Activated CD8-positive, alpha-beta memory T cell treated with anti-CD3 and anti-CD28 coated beads, Interleukin-2, amount 50 U/mL, for 48 hours (primary cell): ENCODE results near the gene MYO5B.
"Not testable (repeated sequence)": the region's sequence is repeated elsewhere in the genome, so short reads cannot be mapped to it uniquely, and the experiment has no call there.

Experiments
- DNase-seq: peaks from one replicate; pipeline ENCODE4 v3.0.0-alpha.2; 2020

MYO5B gene

DNA sequence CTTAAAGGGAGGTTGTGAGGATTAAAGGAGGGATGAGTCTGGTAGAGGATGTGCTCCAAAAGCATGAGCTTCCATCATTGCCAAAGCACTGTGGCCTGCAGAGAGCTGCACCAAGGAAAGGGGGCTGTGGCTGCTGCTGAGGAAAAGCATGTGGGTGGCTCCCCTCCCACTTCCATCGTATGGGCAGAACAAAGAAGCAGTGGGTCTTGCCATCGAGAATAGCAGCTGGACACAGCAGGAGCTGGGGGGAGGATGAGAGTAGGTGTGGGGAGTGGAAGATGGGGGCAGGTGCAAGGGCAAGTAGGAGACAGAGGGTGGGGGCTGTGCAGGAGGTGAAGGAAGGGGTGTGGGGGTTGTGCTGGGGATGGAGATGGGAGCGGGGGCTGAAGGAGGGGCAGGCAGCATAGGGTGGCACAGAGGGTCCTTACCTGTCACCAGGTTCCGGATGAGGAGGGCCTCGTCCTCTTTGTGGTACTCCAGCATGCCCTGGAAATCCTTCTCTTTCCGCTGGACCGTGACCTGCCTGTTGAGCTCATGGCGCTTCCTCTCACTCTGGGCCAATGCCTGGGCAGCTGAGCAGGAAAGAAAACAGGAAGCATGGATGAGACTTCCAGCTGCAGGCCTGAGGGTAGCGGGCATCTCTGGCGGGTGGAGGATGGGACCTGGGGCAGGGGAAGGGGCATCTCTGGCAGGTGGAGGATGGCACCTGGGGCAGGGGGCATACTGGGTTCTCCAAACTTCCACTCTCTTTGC, 348.1 kb downstream of the MYO5B start:
- no peak for DNase-seq

DNA sequence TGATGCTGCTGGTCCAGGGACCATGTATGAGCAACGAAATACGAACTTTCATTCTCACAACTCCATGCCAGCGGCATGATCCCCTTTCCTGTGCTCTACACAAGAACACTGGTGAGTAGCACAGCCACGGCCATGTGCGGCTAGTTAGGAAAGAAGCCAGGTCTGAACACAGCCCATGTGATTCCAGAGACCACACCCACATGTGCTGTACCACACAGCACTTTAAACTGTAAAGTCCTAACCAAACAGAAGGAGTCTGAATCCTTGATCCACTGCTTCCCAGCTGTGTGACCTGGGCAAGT, 348.6 kb downstream of the MYO5B start:
- DNase-seq, result no peak

DNA sequence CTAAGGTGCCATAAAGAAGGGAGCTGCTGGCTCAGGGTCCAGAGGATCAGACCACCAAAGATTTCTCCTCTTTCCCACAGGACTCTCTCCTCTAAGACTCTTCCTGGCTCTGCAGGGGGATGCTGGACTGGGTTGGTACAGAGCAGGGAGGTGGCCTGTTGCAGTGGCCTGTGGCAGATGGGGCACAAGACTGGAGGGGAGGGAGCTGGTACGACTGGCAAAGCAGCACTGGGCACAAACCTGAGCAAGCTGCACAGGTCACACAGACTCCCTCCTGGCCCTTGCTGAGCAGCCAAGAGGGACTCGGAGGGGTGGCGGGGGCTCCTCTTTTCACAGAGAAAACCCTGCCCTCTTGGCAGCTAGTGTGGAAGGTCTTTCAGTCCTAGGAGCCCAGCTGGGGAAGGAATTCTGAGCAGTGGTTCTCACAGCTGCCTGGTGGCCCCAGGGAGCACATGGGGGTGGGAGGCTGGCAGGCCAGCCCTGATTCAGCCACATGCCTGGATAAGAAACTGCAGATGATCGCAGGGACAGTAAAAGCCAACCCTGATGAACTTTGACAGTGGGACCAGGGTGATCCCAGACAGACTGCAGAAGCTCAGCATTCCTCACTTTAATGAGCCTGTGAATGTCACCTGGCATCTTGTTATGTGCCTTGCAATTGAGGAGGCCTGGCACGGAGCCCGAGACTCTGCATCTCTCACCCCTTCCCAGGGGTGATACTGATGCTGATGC, 349.2 kb downstream of the MYO5B start:
- DNase-seq, result no peak

DNA sequence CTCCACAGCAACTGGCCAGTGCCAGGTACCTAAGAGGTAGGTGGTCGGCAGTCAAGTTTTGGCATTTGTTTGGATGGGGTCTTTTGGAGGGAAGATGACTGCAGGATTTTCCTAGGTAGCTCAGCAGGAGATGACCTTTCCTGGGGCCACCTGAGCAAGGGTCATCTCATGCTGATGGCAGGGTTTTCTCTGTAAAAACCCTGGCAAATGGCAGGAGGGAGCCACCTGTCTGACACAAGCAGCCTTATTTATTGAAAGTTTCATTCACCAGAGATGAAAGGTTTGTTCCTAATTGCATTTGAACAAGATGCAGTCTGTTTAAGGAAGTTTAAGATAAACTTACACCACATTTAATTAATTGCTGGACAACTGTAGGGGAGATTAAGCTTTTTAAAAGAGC, 350.0 kb downstream of the MYO5B start:
- DNase-seq, result no peak

DNA sequence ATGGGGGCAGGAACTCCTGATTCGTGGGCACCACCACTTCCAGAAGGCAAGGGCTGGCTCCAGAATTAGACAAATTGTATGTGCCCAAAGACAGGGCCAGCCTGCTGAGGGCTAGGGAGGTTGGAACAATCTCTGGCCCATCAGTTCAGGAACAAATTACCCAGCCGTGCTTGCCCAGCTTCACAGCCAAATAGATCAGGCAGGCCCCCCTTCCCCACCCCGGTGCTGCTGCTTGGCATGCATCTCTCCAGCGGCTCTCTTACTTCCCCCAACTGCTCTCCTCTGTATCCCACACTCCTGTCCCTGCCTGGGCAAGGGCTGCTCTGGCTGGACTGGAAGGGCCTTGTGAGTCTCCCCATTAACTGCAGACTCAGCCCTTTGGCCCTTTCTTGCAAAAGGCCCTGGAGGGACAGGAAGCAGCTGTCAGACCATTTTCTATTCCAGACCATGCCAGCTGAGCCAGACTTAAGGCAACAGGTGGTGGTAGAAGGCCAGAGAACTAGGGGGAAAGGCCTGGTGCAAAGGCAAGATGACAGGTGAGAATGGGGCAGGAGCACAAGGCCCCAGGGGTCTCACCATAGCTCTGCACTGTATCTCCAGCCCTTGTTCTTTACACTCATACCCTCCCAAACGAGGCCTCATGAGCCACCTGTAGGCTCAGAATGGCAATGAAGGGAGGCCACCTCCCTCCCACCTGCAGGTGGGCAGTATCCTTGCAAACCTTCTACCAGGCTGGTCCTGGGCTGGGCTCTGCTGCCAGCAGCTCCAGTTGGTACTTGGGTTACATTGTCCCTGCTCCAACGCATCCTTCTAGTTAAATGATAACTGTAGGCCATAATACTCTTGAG, 350.9 kb downstream of the MYO5B start:
- DNase-seq, result no peak

DNA sequence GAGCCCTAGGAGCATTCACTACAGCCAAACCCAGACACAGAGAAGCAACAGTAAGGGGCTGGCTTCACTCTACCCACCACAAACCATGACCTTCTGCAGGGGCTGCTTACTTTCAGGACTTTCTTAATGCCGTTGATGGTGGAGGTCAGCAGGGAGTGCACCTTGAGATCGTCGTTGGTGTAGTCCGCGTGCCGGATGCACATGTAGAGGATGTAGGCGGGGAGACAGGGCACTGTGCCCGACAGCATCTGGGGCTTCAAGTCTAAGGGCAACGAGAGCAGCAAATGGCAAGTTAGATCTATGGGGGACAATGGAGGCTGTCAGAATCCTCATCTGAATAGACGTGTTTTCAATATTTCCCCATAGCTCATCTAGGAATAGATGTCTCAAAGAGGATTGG, 351.8 kb downstream of the MYO5B start:
- no peak for DNase-seq

DNA sequence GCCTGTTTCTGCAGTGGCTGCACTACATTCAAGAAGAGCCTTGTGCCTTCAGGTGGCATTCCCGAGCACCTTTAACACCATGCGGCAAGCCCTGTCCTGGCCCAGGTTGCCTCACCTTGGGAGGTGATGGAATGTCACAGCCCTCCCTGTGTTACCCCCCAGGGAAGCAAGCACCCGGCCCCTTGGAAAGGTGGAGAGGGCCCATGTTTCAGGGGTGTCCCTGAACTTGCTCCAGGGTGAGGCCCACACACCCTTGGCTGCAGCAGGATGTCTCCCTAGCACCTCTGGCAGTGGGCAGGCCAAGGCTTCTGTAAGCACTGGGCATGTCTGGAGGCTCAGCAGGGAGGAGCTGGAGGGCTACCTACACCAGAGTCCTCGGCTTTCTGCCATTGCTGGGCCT, 352.3 kb downstream of the MYO5B start:
- DNase-seq, result no peak

DNA sequence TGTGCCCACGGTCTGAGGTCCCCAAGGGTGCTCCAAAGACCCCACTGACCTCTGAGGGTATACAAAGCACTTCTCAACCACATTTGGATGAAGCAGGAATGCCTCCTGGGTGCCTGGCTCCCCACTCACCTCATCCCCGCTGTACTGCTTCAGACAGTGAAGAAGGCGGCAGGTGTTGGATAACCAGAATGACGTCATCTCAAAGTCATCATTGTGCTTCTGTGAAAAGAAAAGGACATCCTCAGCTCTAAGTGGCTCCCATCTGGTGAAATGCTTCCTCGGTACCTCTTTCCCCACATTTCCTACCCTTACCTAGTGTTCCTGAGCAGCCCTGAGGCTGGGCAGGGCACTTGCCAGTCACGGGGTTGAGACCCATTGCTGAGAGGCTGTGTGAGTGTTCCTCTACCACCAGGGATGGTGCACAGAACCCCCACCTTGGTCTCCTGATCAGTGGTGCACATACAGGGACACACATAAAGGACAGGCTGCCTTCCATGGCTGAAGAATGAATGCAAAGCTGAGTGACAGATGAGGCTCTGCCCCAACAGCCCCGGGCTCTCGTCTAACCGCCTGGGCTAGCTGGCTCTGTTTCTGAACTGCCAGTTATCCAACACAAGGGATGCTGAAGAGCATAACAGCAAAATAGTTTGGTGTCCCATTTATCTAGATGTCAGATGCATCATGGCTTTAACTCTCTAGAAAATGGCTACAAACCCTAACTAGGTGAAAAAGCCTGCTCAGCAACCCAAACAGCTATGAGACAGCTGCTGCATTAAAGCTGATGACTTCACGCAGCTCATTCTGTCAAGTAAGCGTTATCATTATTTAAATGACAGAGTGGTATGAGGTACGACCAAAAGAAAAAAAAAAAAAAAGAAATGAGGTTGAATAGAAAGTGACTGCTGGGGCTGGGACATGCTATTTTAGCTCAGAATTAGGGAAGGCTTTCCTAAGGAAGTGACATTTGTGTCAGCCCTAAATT, 353.4 kb downstream of the MYO5B start:
- DNase-seq, result no peak

DNA sequence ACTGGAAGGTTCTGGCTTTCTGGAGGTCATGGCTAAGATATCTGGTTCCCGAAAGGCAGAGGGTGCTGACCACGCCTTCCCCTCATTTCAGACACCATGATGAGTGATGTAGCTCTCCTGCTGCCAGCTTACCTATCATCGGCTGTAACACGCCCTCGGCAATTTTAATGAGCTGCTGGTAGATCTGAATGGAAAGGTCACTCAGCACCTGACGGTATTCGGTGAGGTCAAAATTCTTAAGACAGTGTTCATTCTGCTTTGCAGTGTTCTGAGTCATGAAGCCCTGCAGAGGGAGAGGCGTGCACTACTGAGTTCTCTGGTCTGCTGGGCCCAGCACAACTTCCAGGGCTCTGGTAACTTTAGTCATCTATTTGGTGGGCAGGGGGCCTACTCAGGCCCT, 355.9 kb downstream of the MYO5B start:
- no peak for DNase-seq

DNA sequence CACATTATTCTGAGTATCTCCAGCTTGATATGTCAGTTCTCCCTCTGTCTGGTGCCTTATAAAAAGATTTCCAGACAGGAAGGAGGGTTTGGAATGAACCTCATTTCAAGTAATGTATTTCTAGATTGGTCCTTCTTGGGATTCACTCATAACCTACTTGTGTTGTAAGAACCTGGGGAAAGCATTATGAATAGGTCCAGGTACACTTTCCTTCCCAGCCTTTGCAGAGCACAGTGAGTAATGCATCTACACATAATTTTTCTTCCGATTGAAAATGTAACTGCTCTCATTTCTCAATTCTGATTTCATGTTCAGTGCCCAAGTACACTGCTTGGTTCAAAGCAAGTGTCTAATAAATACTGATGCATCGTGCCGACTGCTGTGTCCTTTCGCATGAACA, 356.6 kb downstream of the MYO5B start:
- DNase-seq, result no peak

DNA sequence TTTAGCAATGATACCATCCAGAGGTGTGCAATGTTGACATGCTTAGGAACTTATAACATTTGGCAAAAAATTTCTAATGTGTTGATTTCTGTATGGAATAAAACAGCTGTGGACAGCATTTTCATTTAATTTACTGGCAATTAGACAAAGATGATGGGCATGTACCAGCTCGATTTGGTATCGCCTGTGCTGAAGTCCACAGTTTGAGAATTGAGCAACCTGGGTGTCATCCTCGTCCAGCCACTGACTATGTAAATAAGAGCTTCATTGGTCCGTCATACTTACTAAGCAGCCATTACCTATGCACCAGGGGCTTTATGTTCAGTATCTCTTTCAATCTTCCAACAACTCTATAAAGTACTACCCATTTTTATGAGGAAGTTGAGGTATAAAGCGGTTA, 357.1 kb downstream of the MYO5B start:
- no peak for DNase-seq

DNA sequence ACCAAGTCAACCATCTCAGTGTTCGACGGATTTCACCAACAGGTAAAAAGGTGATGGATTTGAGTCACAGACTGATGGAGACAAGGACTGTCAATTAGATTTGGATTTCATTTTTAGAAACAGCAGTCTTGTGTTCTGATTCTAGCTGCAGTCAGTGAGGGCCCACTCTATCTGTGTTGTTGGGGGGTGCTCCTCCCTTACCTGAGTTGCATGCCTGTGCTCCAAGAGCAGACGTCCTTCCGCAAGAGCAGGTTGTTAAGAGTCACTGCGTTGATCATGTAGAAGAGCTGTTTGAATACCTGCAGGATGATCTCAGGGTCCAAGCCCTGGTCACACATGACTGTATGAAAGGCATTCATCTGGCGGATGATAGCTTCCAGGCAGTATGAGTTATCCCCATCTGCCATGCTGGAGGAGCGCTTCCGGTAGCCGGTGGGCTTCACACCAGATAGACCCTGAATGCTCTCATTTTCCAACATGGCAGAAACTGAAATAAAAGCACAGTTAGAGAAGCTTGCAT, 357.6 kb downstream of the MYO5B start:
- not testable (repeated sequence) for DNase-seq

DNA sequence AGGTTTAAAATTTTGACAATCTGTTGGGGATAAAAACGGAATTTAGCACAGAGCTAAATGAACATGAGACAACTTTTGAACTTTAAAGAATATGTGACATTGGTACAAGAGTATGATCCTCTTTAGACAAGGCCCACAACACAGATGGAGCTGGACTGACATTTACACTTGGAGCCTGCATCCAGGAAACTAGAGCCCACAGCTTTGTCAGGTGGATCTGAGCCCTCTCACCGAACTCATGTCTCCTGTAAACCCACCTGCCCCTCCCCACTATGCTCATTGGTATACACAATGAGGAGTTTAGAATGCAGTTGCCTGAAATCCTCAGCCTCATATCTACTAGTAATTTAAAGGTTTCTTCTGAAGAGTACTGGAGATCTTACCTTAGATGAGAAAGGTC, 359.5 kb downstream of the MYO5B start:
- no peak for DNase-seq

DNA sequence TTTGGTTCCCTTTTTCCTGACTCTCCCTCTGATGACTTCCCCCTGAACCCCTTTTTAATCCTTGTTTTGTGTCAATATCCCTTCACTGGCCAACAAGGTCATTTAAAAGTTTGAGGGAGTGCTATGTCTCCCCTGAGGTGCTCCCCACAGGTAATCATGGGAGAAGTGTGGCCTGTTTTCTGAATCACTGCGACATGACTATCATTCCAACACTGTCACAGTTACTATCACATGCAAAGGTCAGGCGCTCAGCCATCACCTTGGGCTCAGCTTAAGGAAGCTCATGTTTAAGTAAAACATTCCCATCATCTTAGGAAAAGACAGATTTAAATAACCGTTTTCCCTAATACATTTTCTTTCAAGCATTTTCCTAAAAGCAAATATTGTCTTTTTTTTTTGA, 360.7 kb downstream of the MYO5B start:
- no peak for DNase-seq

DNA sequence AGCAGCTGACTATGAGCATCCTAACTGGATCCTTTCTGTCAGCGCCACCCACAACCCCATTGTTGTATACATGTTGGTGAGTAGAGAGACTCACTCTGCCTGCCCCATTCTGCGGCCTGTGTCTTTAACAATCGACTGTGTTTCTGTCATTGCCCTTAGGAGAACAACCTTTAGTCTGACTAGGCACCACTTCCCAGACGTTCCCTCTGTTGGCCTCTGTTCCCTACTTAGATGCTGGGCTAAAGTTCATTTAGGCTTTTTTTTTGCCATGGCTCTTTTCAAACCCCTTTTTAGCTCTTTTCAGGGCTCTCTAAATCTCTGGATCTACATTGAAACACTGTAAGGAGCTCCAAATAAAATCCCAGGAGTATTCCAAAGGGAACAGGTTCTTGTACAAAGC, 361.1 kb downstream of the MYO5B start:
- DNase-seq, result no peak

DNA sequence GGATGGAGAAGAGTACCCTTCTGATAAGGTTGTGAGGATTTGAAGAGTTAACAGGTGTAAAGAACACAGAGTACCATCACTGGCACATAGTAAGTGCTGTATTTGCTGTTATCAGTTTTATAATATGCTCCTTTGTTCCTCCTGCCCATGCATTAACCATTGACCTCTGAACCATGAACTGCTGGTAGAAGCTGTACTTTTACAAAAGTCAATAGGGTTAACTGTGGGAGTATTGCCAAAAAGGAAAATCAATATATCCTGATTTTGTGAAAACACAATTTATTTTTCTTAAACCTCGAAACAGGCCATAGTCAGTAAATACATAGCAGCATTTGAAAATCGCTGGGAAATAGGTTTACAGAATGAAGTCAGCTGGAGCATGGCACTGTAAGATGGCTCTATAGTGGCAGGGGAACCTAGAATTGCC, 362.7 kb downstream of the MYO5B start:
- no peak for DNase-seq

DNA sequence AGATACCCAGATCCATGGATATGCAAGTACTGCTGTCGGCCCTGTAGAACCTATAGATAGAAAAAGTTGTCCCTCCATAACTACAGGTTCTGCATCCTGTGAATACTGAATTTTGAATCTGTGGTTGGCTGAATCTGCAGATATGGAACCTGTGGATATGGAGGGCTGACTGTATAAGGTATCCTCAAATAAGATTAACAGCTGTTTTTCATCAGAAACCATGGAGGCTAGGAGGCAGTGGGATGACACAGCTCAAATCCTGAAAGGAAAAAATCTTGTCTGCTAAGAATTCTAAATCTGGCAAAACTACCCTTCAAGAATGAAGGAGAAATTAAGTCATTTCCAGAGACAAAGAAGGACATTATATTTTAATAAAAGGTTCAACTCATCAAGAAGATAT, 367.0 kb downstream of the MYO5B start:
- no peak for DNase-seq

DNA sequence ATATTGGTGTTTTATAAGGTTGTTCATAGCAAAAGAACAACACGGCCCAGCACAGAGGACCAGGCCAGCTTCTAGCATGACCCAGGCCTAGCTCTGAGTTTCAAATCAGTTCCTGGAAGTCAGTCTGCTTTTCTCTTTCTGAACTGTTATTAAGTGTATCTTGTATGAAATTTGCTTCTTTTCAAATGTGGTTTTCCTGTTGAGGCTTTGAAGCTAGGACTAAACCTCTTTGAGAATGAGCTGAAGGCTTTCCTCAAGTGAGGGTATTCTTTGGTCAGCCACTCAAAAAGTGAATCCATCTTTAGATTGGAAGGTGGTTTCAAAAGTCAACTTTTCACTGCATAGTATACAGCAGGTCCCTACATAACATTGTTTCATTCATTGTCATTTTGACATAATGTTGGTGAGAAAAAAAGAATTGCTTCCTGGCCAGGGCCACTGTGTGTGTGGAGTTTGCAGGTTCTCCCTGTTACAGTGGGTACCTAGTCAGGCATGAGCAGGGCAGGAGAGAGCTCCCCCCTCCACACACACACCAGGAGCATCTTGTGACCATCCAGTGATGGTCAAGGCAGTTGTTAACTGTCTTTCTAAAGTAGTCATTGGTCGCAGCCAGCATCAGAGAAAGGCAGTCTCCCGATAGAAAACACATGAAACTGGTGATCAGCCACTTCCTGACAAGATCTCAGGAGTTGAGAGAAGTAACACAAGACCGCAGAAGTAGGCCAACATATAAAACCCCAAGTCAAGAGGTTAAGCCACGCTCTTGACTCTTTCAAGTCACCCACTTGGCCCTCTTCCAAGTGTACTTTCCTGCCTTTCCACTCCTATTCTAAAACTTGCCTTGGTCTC, 374.9 kb downstream of the MYO5B start:
- no peak for DNase-seq

DNA sequence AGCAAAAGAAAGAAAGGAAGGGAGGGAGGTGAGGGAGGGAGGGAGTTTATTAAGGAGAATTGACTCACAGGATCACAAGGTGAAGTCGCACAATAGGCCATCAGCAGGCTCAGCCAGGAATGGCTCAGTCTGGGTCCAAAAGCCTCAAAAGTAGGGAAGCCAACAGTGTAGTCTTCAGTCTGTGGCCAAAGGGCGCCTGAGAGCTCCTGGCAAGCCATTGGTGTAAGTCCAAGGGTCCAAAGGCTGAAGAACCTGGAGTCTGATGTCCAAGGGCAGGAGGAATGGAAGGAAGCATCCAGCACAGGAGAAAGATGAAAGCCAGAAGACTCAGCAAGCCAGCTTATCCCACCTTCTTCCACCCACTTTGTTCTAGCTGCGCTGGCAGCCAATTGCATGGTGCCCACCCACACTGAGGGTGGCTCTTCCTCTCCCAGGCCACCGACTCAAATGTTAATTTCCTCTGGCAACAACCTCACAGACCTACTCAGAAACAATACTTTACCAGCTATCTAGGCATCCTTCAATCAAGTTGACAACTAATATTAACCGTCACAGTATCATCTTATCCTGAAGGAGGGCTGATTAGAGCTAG, 375.8 kb downstream of the MYO5B start:
- DNase-seq, result no peak

DNA sequence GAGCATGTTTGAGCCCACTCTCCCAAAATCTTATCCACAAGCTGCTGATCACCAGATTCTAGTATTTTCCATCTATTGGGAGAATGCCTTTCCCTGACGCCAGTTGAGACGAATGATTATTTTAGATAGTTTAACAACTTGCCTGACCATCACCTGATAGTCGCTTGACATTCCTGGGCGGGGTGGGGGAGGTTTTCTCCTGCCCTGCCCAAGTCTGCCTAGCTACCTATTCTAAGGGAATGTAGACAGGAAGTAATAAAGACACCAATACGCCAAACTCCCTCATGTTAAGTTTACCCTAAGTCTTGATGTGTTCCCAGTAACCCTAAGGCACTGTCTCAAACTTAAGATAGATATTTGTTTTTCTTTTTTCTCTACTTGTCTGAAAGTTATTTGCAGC, 377.0 kb downstream of the MYO5B start:
- no peak for DNase-seq

DNA sequence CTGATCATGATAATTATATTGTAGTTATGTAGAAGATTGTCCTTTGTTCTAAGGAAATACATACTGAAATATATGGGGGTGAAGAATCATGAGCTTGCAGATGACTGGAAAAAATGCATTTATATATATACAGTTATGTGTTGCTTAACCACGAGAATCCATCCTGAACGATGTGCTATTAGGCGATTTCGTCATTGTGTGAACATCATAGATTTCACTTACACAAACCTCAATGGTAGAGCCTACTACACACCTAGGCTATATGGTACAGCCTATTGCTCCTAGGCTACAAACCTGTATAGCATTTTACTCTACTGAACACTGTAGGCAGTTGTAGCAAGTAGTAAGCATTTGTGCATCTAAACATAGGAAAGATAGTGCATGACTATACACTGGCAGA, 379.0 kb downstream of the MYO5B start:
- no peak for DNase-seq
